Fibroblast of lung (primary cell): ENCODE measurements around the gene CRY1. TPM values are rescaled to one million over a fixed set of nuclear protein-coding genes. Genes with fewer than 3 reads are reported as not detected.
"Not testable (repeated sequence)": the region's sequence is repeated elsewhere in the genome, so short reads cannot be mapped to it uniquely, and the experiment has no call there.

Experiments used
- DNase-seq, 2 donors: peaks; one replicate each; pipeline versions ENCODE4 v3.0.0 to v3.0.0-alpha.2; 2010; ENCODE audit warnings: low read depth in 2 of 2
- H2AFZ ChIP-seq: 2 replicates; pipeline ENCODE4 v1.5.1; 2012; ENCODE audit warnings: low read length, control low read depth, inconsistent platforms
- H3K27ac ChIP-seq: 2 replicates; pipeline ENCODE4 v1.5.1; 2011; ENCODE audit warnings: low read length, control low read depth; ENCODE audit not compliant: insufficient read depth
- H3K27me3 ChIP-seq: 2 replicates; pipeline ENCODE4 v1.5.1; 2011; ENCODE audit warnings: mild to moderate bottlenecking, low read length; ENCODE audit not compliant: control insufficient read depth, insufficient read depth
- H3K36me3 ChIP-seq: 2 replicates; pipeline ENCODE4 v1.5.1; 2011; ENCODE audit warnings: low read length; ENCODE audit not compliant: control insufficient read depth, insufficient read depth
- H3K4me1 ChIP-seq: 2 replicates; pipeline ENCODE4 v1.5.1; 2011; ENCODE audit warnings: low read length; ENCODE audit not compliant: control insufficient read depth, insufficient read depth; ENCODE audit errors: extremely low read depth
- H3K4me2 ChIP-seq: 2 replicates; pipeline ENCODE4 v1.5.1; 2011; ENCODE audit warnings: low read length, control low read depth; ENCODE audit not compliant: insufficient read depth; ENCODE audit errors: extremely low read depth
- H3K4me3 ChIP-seq, 4 experiments: fragments of 200-600 bp in 1 of 4; sonication (generic) in 1 of 4; replicated peaks in 1 of 4; 2 replicates each; pipeline ENCODE4 v1.5.1; 2011 to 2016; ENCODE audit warnings: low read length in 4 of 4, low read depth in 3 of 4, mild to moderate bottlenecking in 3 of 4, control low read depth in 2 of 4, inconsistent platforms in 1 of 4, mixed read lengths in 1 of 4; ENCODE audit not compliant: insufficient read depth in 1 of 4; ENCODE audit errors: control extremely low read depth in 1 of 4
- H3K79me2 ChIP-seq: 2 replicates; pipeline ENCODE4 v1.5.1; 2012; ENCODE audit warnings: mild to moderate bottlenecking, low read length, inconsistent platforms; ENCODE audit not compliant: control insufficient read depth, insufficient read depth
- H3K9ac ChIP-seq: 2 replicates; pipeline ENCODE4 v1.5.1; 2011; ENCODE audit warnings: mild to moderate bottlenecking, low read length, control low read depth; ENCODE audit not compliant: insufficient read depth
- H3K9me3 ChIP-seq: 2 replicates; pipeline ENCODE4 v1.5.1; 2012; ENCODE audit warnings: low read depth, low read length; ENCODE audit not compliant: control insufficient read depth, insufficient read depth
- H4K20me1 ChIP-seq: 2 replicates; pipeline ENCODE4 v1.5.1; 2011; ENCODE audit warnings: low read length; ENCODE audit not compliant: control insufficient read depth, insufficient read depth; ENCODE audit errors: extremely low read depth
- EZH2 ChIP-seq: IDR thresholded peaks from 2 replicates; pipeline ENCODE4 v1.5.1; 2012; ENCODE audit warnings: low read length, control low read depth, mild to moderate bottlenecking; ENCODE audit errors: missing control alignments
- polyA plus RNA-seq, 2 donors: library from polyadenylated mRNA; depleted of rRNA in 1 of 2; stranded (reverse) in 1 of 2; unstranded in 1 of 2; fragments of >200 nt; gene quantifications; 2 replicates each; pipeline ENCODE4 v1.2.1, GENCODE V29; 2011 to 2012; ENCODE audit warnings: missing spikeins in 1 of 2
- total RNA-seq: library from RNA; depleted of rRNA; stranded (reverse); fragments of >200 nt; gene quantifications from 2 replicates; pipeline ENCODE4 v1.2.1, GENCODE V29; 2014
- TF ChIP-seq, protein P1 (sequence below), 2 donors: IDR thresholded peaks in 1 of 2; conservative IDR thresholded peaks in 1 of 2; 1 replicate in 1 of 2; 2 replicates in 1 of 2; pipeline ENCODE4 v1.5.1; 2011 to 2012; ENCODE audit warnings: low read length in 2 of 2, control low read depth in 1 of 2, inconsistent platforms in 1 of 2, low read depth in 1 of 2, mild to moderate bottlenecking in 1 of 2

The CRY1 gene
- total and polyA plus RNA-seq, 2 donors (not counting 1 experiment from before 2014, with no cell fraction given) = 9.6 to 12.9 TPM

DNA sequence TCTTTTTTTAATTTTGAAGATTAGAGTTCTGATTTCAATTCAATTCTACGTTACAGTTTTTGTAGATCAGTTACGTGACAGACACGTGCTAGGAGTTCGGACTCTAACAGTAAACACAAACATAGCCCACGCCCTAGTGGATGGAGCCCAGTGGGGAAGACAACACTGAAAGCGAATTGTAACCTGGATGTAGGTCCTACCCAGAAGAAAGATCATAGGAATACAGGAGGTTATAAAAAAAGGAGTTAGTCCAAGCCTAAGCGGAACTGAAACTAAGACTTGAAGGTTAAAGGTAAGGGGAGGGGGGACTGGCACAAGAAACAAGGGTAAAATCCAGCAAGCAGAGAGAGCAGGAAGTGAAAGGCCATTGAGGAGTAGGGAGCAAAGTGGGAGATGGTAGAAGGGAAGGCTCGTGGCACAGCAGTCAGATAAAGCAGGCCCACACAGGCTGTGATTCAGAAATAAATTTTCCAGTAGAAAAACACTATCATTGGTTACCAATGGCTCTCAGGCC lies 15.7 kb upstream of the CRY1 start:
- H4K20me1 ChIP-seq = no peaks in the 10 kb centered on the region
- H3K9ac ChIP-seq = no peak overlapping the region
- TF ChIP-seq, protein P1, sequence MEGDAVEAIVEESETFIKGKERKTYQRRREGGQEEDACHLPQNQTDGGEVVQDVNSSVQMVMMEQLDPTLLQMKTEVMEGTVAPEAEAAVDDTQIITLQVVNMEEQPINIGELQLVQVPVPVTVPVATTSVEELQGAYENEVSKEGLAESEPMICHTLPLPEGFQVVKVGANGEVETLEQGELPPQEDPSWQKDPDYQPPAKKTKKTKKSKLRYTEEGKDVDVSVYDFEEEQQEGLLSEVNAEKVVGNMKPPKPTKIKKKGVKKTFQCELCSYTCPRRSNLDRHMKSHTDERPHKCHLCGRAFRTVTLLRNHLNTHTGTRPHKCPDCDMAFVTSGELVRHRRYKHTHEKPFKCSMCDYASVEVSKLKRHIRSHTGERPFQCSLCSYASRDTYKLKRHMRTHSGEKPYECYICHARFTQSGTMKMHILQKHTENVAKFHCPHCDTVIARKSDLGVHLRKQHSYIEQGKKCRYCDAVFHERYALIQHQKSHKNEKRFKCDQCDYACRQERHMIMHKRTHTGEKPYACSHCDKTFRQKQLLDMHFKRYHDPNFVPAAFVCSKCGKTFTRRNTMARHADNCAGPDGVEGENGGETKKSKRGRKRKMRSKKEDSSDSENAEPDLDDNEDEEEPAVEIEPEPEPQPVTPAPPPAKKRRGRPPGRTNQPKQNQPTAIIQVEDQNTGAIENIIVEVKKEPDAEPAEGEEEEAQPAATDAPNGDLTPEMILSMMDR (conservative IDR thresholded peaks at IDR 0.05 in 1 of 2, IDR thresholded peaks at IDR 0.05 in 1 of 2; ENCODE audit: low read depth in 1 of 2, low read length in 2 of 2) = no peak
- TF ChIP-seq EZH2 = no peak
- no peaks in the 10 kb centered on the region for H3K36me3 ChIP-seq
- no peak overlapping the region for H3K27ac ChIP-seq
- H3K27me3 ChIP-seq = peaks cover 2% of the 10 kb centered on the region
- no peak overlapping the region for H3K4me2 ChIP-seq
- no peak for DNase-seq
- no peak overlapping the region for H2AFZ ChIP-seq
- H3K9me3 ChIP-seq = no peaks in the 10 kb centered on the region
- no peaks in the 10 kb centered on the region for H3K4me1 ChIP-seq
- no peak overlapping the region for H3K4me3 ChIP-seq
- no peaks in the 10 kb centered on the region for H3K79me2 ChIP-seq

DNA sequence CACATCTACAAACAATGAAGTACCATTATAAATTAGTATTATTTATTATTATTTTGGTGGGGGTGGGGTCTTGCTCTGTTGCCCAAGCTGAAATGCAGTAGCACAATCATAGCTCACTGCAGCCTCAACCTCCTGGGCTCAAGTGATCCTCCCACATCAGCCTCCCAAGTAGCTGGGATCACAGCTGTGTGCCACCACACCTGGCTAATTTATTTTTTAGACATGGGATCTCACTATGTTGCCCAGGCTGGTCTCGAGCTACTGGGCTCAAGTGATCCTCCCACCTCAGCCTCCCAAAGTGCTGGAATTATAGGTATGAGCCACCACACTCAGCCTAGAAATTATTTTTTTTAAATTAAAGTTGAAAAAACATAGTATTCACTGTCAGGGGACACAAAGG lies 15.0 kb upstream of the CRY1 start:
- not testable (repeated sequence) for H2AFZ ChIP-seq, H3K36me3 ChIP-seq, H3K9me3 ChIP-seq, H4K20me1 ChIP-seq, H3K4me3 ChIP-seq, H3K79me2 ChIP-seq, DNase-seq, H3K4me1 ChIP-seq, H3K4me2 ChIP-seq, H3K27ac ChIP-seq, H3K9ac ChIP-seq, H3K27me3 ChIP-seq

DNA sequence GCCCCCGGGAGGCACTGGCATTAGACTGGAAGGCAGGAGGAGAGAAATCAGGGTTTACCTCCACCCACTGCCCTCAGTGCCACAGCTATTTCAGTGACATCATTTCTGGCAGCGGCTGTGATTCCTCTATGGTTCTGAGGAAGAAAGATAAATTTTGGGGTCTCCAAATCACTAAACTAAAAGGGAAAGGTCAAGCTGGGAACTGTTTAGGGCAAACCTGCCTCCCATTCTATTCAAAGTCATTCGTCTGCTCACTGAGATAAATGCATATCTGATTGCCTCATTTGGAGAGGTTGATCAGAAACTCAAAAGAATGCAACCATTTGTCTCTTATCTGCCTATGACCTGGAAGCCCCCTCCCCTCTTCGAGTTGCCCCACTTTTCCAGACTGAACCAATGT lies 14.0 kb upstream of the CRY1 start:
- Histone ChIP-seq H3K27ac (no peak overlapping the region), H3K27me3 (no peaks in the 10 kb centered on the region), H3K9me3 (no peaks in the 10 kb centered on the region), H2AFZ (no peak overlapping the region), H3K36me3 (no peaks in the 10 kb centered on the region), H3K4me3 (no peak overlapping the region), H4K20me1 (no peaks in the 10 kb centered on the region), H3K4me2 (no peak overlapping the region), H3K9ac (no peak overlapping the region), H3K79me2 (no peaks in the 10 kb centered on the region), H3K4me1 (no peaks in the 10 kb centered on the region)
- no peak for DNase-seq
- no peak for TF ChIP-seq EZH2
- TF ChIP-seq, protein P1 (conservative IDR thresholded peaks at IDR 0.05 in 1 of 2, IDR thresholded peaks at IDR 0.05 in 1 of 2; ENCODE audit: low read depth in 1 of 2, low read length in 2 of 2) = no peak
